Retina (tissue), 1 donor: ENCODE results near the gene DLGAP3.
"Not testable (repeated sequence)": the region's sequence is repeated elsewhere in the genome, so short reads cannot be mapped to it uniquely, and the experiment has no call there.

Experiments used
- DNase-seq: peaks from one replicate; pipeline ENCODE4 v3.0.0-alpha.2; 2016

DLGAP3 gene

GRCh38 chr1:34828611-34829010 is 100.8 kb downstream of the DLGAP3 start:
- DNase-seq = no peak

- no peak for DNase-seq
These were observed 102.0 kb downstream of the DLGAP3 start for GRCh38 chr1:34827341-34827941.

- no peak for DNase-seq
These were observed 103.9 kb downstream of the DLGAP3 start for GRCh38 chr1:34825455-34826091.

- no peak for DNase-seq
These were observed 104.5 kb downstream of the DLGAP3 start for GRCh38 chr1:34824817-34825454.

- DNase-seq = no peak
These were observed 107.2 kb downstream of the DLGAP3 start for GRCh38 chr1:34822202-34822601.

GRCh38 chr1:34818862-34819261 is 110.6 kb downstream of the DLGAP3 start:
- not testable (repeated sequence) for DNase-seq

GRCh38 chr1:34816778-34817177 is 112.7 kb downstream of the DLGAP3 start:
- no peak for DNase-seq

- DNase-seq = no peak
These were observed 113.1 kb downstream of the DLGAP3 start for GRCh38 chr1:34816332-34816731.
